ENCODE data around the gene FLT4.

FLT4 gene

GRCh38 chr5:180603076-180603594, 46.3 kb downstream of the FLT4 start:
- no peak for DNase-seq

- no peak for DNase-seq
Observed at GRCh38 chr5:180602481-180603075, 46.8 kb downstream of the FLT4 start.

- no peak for DNase-seq
Observed at GRCh38 chr5:180601591-180602480, 47.6 kb downstream of the FLT4 start.

DNA sequence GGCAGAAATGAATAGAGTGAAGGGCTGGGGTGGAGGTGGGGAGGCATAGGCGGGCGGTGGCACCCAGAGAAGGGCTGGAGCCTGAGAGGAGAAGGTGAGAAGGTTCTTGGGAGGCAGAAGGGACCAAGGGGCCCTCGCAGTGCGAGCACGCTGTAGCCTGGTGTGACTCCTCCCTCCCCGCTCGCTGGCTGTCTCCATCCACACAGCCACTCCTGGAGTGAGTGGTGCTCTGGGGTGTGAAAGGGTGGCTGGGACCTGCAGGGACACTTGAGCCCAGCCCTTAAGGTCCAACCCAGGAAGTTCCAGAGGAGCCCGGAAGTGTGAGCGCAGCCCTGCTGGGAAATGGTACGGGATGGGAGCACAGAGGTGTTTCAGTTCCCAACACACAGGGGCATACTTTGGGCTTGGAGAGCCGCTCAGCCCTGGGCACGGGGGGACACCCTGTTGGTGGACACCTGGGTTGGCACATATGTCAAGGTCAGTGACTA, 48.8 kb downstream of the FLT4 start:
- DNase-seq = no peak

- no peak for DNase-seq
Observed at GRCh38 chr5:180599981-180600553, 49.3 kb downstream of the FLT4 start.

DNA sequence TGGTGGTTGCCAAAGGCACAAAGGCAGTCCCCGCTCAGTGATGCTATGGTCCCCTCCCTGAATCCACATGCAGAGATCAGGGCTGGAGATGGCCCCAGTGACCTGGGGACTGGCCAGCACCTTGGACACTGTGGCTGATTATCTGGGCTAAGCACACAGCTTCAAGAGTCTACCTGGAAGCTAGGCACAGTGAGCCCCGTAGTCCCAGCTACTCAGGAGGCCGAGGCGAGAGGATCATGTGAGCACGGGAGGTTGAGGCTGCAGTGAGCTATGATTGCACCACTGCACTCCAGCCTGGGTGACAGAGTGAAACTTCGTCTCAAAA, 49.8 kb downstream of the FLT4 start:
- DNase-seq = no peak

DNA sequence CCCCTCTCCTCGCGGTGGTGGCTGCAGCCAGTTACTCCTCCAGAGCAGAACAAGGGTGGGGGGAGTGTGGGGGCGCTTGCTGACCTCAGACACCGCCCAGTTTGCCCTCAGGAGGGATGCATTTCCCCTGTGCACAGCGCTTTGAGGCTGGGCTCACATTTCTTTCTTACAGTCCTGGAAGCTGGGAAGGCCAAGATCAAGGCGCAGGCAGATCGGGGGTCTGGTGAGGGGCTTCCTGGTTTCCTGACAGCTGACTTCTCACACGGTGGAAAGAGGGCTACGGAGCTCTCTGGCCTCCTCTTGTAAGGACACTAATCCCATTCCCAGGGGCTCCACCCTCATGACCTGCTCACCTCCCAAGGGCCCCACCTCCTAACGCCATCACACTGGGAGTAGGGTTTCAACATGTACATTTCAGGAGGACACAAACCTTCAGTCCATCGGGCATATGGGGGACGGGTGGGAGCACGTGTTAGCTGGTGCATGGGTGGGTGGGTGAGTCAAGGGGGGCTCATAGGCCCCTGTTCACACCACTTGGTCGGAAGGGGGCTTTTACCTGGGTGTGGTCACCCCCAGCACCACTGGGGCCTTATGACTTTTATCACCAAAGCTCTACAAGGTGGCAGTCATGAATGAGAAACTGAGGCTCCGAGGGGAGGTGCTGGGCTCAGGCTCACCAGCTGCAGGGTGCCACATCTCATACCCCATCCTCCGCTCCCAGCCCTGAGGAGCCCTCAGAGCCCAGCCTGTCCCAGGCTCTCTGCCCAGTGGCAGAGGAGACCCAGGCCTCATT, 50.4 kb downstream of the FLT4 start:
- no peak for DNase-seq

DNA sequence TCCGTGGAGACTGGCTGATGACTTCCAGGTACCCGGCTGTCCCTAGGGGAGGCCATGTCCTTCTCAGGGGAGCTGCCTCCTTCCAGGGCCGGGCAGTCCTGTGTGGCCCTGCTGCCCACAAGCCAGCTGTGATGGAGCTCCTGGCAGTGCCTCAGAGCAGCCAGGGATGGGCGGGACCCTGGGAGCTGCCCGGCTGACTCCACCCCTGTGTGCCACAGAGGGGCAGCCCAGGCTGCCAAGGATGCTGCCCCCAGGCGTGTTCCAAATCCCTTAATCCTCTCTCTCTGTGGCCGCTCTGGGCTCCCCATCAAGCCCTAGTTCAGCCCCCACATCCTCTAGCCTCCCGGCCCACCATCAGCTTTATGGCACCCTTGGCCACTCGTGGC, 51.1 kb downstream of the FLT4 start:
- DNase-seq = no peak

- no peak for DNase-seq
Observed at GRCh38 chr5:180596668-180597231, 52.6 kb downstream of the FLT4 start.

DNA sequence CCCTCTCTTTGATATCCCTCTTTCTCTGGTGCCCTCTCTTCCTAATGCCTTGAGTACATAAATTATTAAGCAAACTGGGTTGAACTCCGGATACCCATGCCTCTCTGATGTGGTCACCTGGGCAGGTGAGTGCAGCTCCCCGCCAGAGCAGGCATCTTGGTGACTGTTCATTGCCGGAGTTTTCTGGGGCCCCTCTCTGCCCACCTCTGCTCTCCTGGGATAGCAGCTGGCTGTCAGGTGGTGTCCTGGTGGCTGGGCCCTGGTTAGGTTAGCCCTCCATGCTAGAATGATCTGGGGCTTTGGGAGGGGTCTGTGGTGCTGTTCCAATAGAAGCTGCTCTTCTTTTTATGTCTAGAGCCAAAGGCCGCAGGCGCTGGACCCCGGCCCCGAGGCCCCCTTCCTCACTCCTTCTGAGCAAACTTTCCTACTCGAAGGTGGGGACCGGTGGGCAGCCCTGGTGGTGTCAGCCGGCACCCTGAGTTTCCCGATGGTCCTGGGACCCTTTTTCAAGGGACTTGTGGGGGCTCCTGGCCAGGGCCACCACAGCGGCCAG, 53.2 kb downstream of the FLT4 start:
- DNase-seq = no peak

DNA sequence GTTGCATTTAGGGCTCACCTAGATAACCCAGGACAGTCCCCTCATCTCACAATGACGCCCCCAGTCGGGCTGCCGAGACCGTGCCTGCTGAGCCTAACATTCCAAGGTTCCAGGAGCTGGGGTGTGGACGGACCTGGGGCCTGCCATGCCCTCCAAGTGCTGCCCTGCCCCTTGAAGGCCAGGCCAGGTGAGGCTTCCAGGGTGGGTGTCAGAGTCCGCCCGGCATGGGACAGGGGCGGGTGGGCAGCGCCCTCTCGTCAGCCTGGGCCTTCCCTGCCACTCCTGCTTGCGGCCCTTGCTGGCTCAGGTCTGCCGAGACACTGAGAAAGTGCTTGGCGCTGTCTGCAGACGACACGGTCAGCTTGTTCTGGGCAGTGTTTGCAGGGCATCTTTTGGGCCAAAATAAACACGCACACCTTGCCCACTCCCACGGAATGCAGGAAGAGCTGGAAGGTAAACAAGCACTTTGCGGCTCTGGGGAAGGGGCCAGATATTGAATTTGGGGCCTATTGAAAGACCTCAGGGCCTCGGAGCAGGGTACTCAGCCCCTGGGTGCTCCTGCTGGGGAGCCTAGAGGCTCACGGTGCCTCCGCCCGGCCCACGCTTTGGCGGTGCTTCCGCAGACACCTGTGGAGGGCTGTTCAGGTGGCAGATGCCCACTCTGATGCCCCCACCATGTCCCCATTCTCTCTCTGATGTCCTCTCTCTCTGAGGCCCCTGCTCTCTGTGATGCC, 53.9 kb downstream of the FLT4 start:
- DNase-seq = no peak

GRCh38 chr5:180595046-180595379, 54.4 kb downstream of the FLT4 start:
- DNase-seq = no peak

DNA sequence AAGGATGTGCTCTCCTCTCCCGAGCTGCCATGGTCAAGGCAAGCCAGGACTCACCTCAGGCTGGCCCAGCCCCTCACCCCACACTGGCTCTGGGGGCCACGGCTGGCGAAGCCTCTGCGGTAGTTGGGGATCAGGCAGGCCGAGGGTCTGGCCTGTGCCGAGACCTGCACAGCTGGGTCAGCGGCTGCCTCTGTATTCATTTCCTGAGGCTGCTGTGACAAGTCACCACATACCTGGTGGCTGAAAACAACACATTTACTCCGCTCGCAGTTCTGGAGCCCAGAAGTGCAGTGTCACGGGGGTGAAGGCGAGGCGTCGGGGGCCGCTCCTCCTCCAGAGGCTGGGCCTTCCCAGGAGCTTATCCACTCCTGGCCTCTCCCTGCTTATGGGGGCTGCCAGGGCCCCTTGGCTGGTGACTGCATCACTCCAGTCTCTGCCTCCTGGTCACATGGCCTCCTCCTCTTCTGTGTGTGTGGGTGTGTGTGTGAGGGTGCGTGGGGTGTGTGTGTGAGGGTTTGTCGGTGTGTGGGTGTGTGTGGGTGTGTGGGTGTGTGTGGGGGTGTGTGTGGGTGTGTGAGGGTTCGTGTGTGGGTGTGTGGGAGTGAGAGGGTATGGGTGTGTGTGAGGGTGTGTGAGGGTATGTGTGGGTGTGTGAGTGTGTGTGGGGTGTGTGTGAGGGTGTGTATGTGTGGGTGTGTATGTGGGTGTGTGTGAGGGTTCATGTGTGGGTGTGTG, 54.9 kb downstream of the FLT4 start:
- no peak for DNase-seq

GRCh38 chr5:180593446-180594206, 55.8 kb downstream of the FLT4 start:
- no peak for DNase-seq

GRCh38 chr5:180592176-180592575, 57.2 kb downstream of the FLT4 start:
- no peak for DNase-seq

DNA sequence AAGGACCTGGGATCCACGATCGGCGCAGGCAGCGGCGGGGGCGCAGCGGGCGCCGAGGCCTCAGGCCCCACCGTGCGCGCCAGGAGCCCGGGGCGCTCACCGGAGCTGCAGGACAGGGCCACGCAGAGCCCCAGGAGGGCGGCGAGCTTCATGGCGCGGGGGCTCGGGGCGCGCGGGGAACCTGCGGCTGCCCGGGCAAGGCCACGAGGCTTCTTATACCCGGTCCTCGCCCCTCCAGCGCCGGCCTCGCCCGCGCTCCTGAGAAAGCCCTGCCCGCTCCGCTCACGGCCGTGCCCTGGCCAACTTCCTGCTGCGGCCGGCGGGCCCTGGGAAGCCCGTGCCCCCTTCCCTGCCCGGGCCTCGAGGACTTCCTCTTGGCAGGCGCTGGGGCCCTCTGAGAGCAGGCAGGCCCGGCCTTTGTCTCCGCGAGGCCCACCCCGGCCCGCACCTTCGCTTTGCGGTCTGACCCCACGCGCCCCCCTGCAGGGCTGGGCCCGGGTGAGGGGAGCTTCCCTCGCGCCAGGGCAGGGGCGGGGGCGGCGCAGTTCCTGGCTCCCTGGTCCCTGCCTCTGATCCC, 58.0 kb downstream of the FLT4 start, which contains the start of gene SCGB3A1:
TSS of gene SCGB3A1 (minus strand) at position 189 of the 577 bp plus-strand sequence. CDS start at position 152, 37 bp downstream.
- DNase-seq = no peak

GRCh38 chr5:180590543-180591310, 58.7 kb downstream of the FLT4 start:
- no peak for DNase-seq

DNA sequence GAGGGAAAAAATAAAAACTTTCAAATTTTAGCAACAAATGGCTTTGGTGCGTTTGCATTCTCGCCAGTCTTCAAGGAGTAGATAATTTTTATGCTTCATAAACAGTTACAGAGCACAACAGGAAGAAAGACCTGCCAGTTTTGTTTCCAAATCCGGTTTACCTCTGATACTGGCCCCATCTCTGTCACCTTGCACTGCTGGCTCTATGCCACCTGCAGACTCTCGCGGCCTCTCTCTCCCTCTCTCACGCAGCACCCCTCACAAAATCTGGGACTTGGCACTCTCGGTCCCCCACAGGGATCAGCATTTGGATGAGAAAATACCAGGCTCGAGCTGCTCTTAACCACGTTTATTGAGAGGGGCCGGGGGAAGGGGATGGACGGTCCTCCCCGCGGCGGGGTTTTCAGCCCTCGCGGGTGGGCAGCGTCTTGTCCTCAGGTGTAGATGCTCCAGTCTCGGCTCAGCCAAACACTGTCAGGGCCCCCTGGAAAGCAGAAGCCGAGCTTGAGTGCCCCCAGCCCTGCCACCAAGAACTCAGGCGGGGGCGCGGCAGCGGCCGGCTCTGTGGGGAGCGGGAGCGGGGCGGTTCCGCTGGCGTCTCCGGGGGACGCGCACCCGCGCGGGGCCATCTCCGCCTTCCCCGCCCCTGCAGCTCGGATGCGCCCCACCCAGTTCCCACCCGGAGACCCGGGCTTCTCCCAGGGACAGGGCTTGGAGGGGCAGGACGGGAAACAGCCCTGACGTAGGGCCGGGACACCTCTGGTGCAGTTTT, 59.4 kb downstream of the FLT4 start:
- no peak for DNase-seq
